ENCODE results near the gene CAMTA1. TPM values are rescaled to one million over a fixed set of nuclear protein-coding genes. Genes with fewer than 3 reads are reported as not detected.
A peak's percentile ranks its signal among the peaks of the same experiment; 100 is the strongest.

The CAMTA1 gene
- total and polyA plus RNA-seq, 2 experiments from 2014 or later = 89.0 to 145 TPM

- Histone ChIP-seq H3K27ac (no peak overlapping the region), H3K4me2 (no peak overlapping the region), H3K4me3 (no peak overlapping the region), H3K9me3 (ENCODE audit: low read depth) (no peaks in the 10 kb centered on the region), H3K27me3 (no peaks in the 10 kb centered on the region), H2AFZ (no peak overlapping the region), H3K9me2 (replicated peaks; ENCODE audit: insufficient read depth) (no peaks in the 10 kb centered on the region), H3K36me3 (replicated peaks; ENCODE audit: insufficient read depth, low read depth) (no peaks in the 10 kb centered on the region), H3K79me2 (no peaks in the 10 kb centered on the region), H3K4me1 (ENCODE audit: insufficient read depth) (no peaks in the 10 kb centered on the region), H4K20me1 (ENCODE audit: insufficient read depth, poor library complexity, severe bottlenecking) (no peaks in the 10 kb centered on the region)
- DNase-seq (ENCODE audit: low spot score) = no peak
- TF ChIP-seq EZH2phosphoT487 (IDR thresholded peaks at IDR 0.05; ENCODE audit: low read depth, severe bottlenecking, unreplicated experiment) (no peak), EZH2 (IDR thresholded peaks at IDR 0.05; ENCODE audit: borderline replicate concordance) (no peak), CTCF (IDR thresholded peaks at IDR 0.05; ENCODE audit: poor library complexity) (no peak)
- WGBS (ENCODE audit: low lambda C conversion rate, missing lambda C conversion rate) = 75% methylated on average over 3 of the region's 3 CpGs
Measured at GRCh38 chr1:7754234-7754633, 969.0 kb downstream of the CAMTA1 start.

GRCh38 chr1:7755448-7755847 is 970.2 kb downstream of the CAMTA1 start:
- Histone ChIP-seq H3K4me1 (ENCODE audit: insufficient read depth) (no peaks in the 10 kb centered on the region), H4K20me1 (ENCODE audit: insufficient read depth, poor library complexity, severe bottlenecking) (no peaks in the 10 kb centered on the region), H3K4me3 (no peak overlapping the region), H3K27me3 (no peaks in the 10 kb centered on the region), H3K9me2 (replicated peaks; ENCODE audit: insufficient read depth) (no peaks in the 10 kb centered on the region), H3K36me3 (replicated peaks; ENCODE audit: insufficient read depth, low read depth) (no peaks in the 10 kb centered on the region), H3K4me2 (no peak overlapping the region), H3K27ac (no peak overlapping the region), H3K9me3 (ENCODE audit: low read depth) (no peaks in the 10 kb centered on the region), H3K79me2 (no peaks in the 10 kb centered on the region), H2AFZ (no peak overlapping the region)
- DNase-seq (ENCODE audit: low spot score) = no peak
- TF ChIP-seq CTCF (IDR thresholded peaks at IDR 0.05; ENCODE audit: poor library complexity) (peak; percentile 28), EZH2 (IDR thresholded peaks at IDR 0.05; ENCODE audit: borderline replicate concordance) (no peak)
- 100% methylated on average over 1 of the region's 1 CpG for WGBS (ENCODE audit: low lambda C conversion rate, missing lambda C conversion rate)

GRCh38 chr1:7760245-7760644 is 975.0 kb downstream of the CAMTA1 start:
- Histone ChIP-seq H3K9me3 (ENCODE audit: low read depth) (no peaks in the 10 kb centered on the region), H3K9me2 (replicated peaks; ENCODE audit: insufficient read depth) (no peaks in the 10 kb centered on the region), H3K36me3 (replicated peaks; ENCODE audit: insufficient read depth, low read depth) (no peaks in the 10 kb centered on the region), H3K4me2 (no peak overlapping the region), H3K27ac (no peak overlapping the region), H3K79me2 (no peaks in the 10 kb centered on the region), H4K20me1 (ENCODE audit: insufficient read depth, poor library complexity, severe bottlenecking) (no peaks in the 10 kb centered on the region), H2AFZ (no peak overlapping the region), H3K4me1 (ENCODE audit: insufficient read depth) (no peaks in the 10 kb centered on the region), H3K27me3 (no peaks in the 10 kb centered on the region), H3K4me3 (no peak overlapping the region)
- no peak for DNase-seq (ENCODE audit: low spot score)
- no peak for TF ChIP-seq EZH2 (IDR thresholded peaks at IDR 0.05; ENCODE audit: borderline replicate concordance)
- TF ChIP-seq EZH2phosphoT487 (IDR thresholded peaks at IDR 0.05; ENCODE audit: low read depth, severe bottlenecking, unreplicated experiment) = no peak
- TF ChIP-seq CTCF (IDR thresholded peaks at IDR 0.05; ENCODE audit: poor library complexity) = no peak
- WGBS (ENCODE audit: low lambda C conversion rate, missing lambda C conversion rate) = 93% methylated on average over 6 of the region's 6 CpGs

- Histone ChIP-seq H3K4me2 (no peak overlapping the region), H3K27me3 (no peaks in the 10 kb centered on the region), H4K20me1 (ENCODE audit: insufficient read depth, poor library complexity, severe bottlenecking) (no peaks in the 10 kb centered on the region), H3K4me3 (no peak overlapping the region), H3K4me1 (ENCODE audit: insufficient read depth) (no peaks in the 10 kb centered on the region), H3K9me3 (ENCODE audit: low read depth) (no peaks in the 10 kb centered on the region), H3K36me3 (replicated peaks; ENCODE audit: insufficient read depth, low read depth) (no peaks in the 10 kb centered on the region), H3K79me2 (no peaks in the 10 kb centered on the region), H3K9me2 (replicated peaks; ENCODE audit: insufficient read depth) (no peaks in the 10 kb centered on the region), H3K27ac (no peak overlapping the region), H2AFZ (no peak overlapping the region)
- TF ChIP-seq EZH2phosphoT487 (IDR thresholded peaks at IDR 0.05; ENCODE audit: low read depth, severe bottlenecking, unreplicated experiment) (no peak), EZH2 (IDR thresholded peaks at IDR 0.05; ENCODE audit: borderline replicate concordance) (no peak), CTCF (IDR thresholded peaks at IDR 0.05; ENCODE audit: poor library complexity) (no peak)
- no peak for DNase-seq (ENCODE audit: low spot score)
- 81% methylated on average over 3 of the region's 3 CpGs for WGBS (ENCODE audit: low lambda C conversion rate, missing lambda C conversion rate)
Measured at GRCh38 chr1:7761103-7761502, 975.8 kb downstream of the CAMTA1 start.

All from hepatocyte (in vitro differentiated cells).